Ovary (tissue), 9 donors: Measurements from ENCODE around the gene KCND3. TPM values are rescaled to one million over a fixed set of nuclear protein-coding genes. Genes with fewer than 3 reads are reported as not detected.

ENCODE experiments used
- DNase-seq, 5 donors: peaks; one replicate each; pipeline ENCODE4 v3.0.0-alpha.2; 2019 to 2020
- H3K27ac ChIP-seq, 2 donors: fragments of 200-600 bp; one replicate each; pipeline versions ENCODE4 v1.5.1 to v1.8.0; 2019 to 2022
- H3K27me3 ChIP-seq: fragments of 200-600 bp; one replicate; pipeline ENCODE4 v1.8.0; 2022
- H3K36me3 ChIP-seq: fragments of 200-600 bp; sonication (generic); one replicate; pipeline ENCODE4 v1.5.1; 2019
- H3K4me1 ChIP-seq: one replicate; pipeline ENCODE4 v1.8.1; 2013; ENCODE audit warnings: mild to moderate bottlenecking, moderate library complexity; ENCODE audit not compliant: insufficient read depth
- H3K4me3 ChIP-seq: fragments of 200-600 bp; sonication (generic); one replicate; pipeline ENCODE4 v1.5.1; 2017
- H3K9me3 ChIP-seq, 2 donors: fragments of 200-600 bp in 1 of 2; sonication (generic) in 1 of 2; one replicate each; pipeline versions ENCODE4 v1.5.1 to v1.8.1; 2013 to 2019; ENCODE audit warnings: mild to moderate bottlenecking in 1 of 2, moderate library complexity in 1 of 2
- CTCF ChIP-seq, 3 donors: fragments of 450-650 bp in 2 of 3; fragments of 200-600 bp in 1 of 3; IDR thresholded peaks; one replicate each; pipeline versions ENCODE4 v1.5.1 to v1.8.0; 2016 to 2022; ENCODE audit warnings: antibody characterized with exemption in 3 of 3, mild to moderate bottlenecking in 1 of 3
- EP300 ChIP-seq: sonication (generic); formaldehyde crosslinking; IDR thresholded peaks from one replicate; pipeline ENCODE4 v1.6.1; 2017; ENCODE audit warnings: antibody characterized with exemption
- POLR2A ChIP-seq: fragments of 450-650 bp; IDR thresholded peaks from one replicate; pipeline ENCODE4 v1.6.1; 2017; ENCODE audit warnings: antibody characterized with exemption, mild to moderate bottlenecking, moderate library complexity
- WGBS, 3 donors: extraction: QIAGEN DNeasy Blood & Tissue Kit in 1 of 3; methylation state at CpG; one replicate each; pipeline versions ENCODE4 v1.1.5 to v1.1.7; 2013 to 2017; 5-methylcytosine and 5-hydroxymethylcytosine counted together
- intact Hi-C, 4 donors: fragments of 100-400 bp; cut with DNase I; formaldehyde crosslinking; loops; one replicate each; pipeline versions ENCODE4 v1.11.0 to v1.15.1; 2022 to 2023
- polyA plus RNA-seq, 2 donors: library from polyadenylated mRNA; stranded (reverse); fragments of 200-250 nt in 1 of 2; fragments of 350-450 nt in 1 of 2; fragmentation: Illumina TruSeq in 1 of 2; extraction: RNeasy Lipid Tissue Mini Kit (QIAGEN cat#74804) in 1 of 2; gene quantifications; one replicate each; pipeline ENCODE4 v1.2.3, GENCODE V29; 2013 to 2014
- total RNA-seq, 7 donors: library from RNA; depleted of rRNA in 2 of 7; stranded (reverse); fragments of >200 nt in 2 of 7; fragmentation: NEBNext Ultra II Directional in 3 of 7; extraction: Animal tissue kit (Norgen Biotek cat#: 25700) in 3 of 7; gene quantifications; one replicate each; pipeline versions ENCODE4 v1.1.0 to v1.2.4, GENCODE V29; 2016 to 2023
- donor health status: DM: no; HTN: no; CAD: no; lungs with moderate emphysema.
- donor health status: DM: no; HTN: no; CAD: no.
- donor health status: Bipolar disorder and iron deficiency.
- donor health status: DM: yes; HTN: yes; CAD: no.
- donor health status: DM: no; HTN: no; CAD: no.
- donor health status: DM: yes; HTN: yes; CAD: no.

Gene KCND3
- total and polyA plus RNA-seq, 9 donors = 0.15 to 6.5 (median 0.60) TPM

GRCh38 chr1:111850109-111850508 lies 139.4 kb downstream of the KCND3 start:
- WGBS, 3 donors = 44 to 61% (median 60%) methylated on average over 2 of the region's 2 CpGs
- DNase-seq = no peak

GRCh38 chr1:111848852-111849545 lies 140.5 kb downstream of the KCND3 start:
- no peak for TF ChIP-seq EP300
- Histone ChIP-seq H3K27ac (no peak overlapping the region), H3K27me3 (no peaks in the 10 kb centered on the region), H3K9me3 (no peaks in the 10 kb centered on the region), H3K4me3 (no peak overlapping the region), H3K36me3 (no peaks in the 10 kb centered on the region), H3K4me1 (no peaks in the 10 kb centered on the region)
- no peak for DNase-seq
- intact Hi-C loops = no loop called here
- WGBS, 3 donors = 32 to 41% (median 35%) methylated on average over 7 of the region's 7 CpGs

More at GRCh38 chr1:111850109-111850508, 139.4 kb downstream of the KCND3 start:
- no peaks in the 10 kb centered on the region for H3K36me3 ChIP-seq
- H3K9me3 ChIP-seq = no peaks in the 10 kb centered on the region
- H3K4me1 ChIP-seq = no peaks in the 10 kb centered on the region
- H3K4me3 ChIP-seq = no peak overlapping the region
- TF ChIP-seq POLR2A (no peak), EP300 (no peak), CTCF (IDR thresholded peaks at IDR 0.05) (no peak)
- H3K27me3 ChIP-seq = no peaks in the 10 kb centered on the region
- intact Hi-C loops = no loop called here
- no peak overlapping the region for H3K27ac ChIP-seq

- H3K4me1 ChIP-seq = no peaks in the 10 kb centered on the region
- intact Hi-C loops = no loop called here
- no peaks in the 10 kb centered on the region for H3K27me3 ChIP-seq
- H3K27ac ChIP-seq = no peak overlapping the region
- DNase-seq = no peak
- H3K9me3 ChIP-seq = no peaks in the 10 kb centered on the region
- H3K4me3 ChIP-seq = no peak overlapping the region
- WGBS, 3 donors = 74 to 81% (median 78%) methylated on average over 10 of the region's 10 CpGs
- no peaks in the 10 kb centered on the region for H3K36me3 ChIP-seq
- TF ChIP-seq POLR2A = no peak
- TF ChIP-seq EP300 = no peak
- TF ChIP-seq CTCF (IDR thresholded peaks at IDR 0.05) = no peak
These were observed 142.0 kb downstream of the KCND3 start for GRCh38 chr1:111847466-111847865.

GRCh38 chr1:111846842-111847241 lies 142.6 kb downstream of the KCND3 start:
- no peak overlapping the region for H3K4me3 ChIP-seq
- H3K36me3 ChIP-seq = no peaks in the 10 kb centered on the region
- DNase-seq = no peak
- intact Hi-C loops = no loop called here
- H3K4me1 ChIP-seq = no peaks in the 10 kb centered on the region
- H3K27ac ChIP-seq = no peak overlapping the region
- no peaks in the 10 kb centered on the region for H3K27me3 ChIP-seq
- WGBS, 3 donors = 71 to 79% (median 77%) methylated on average over 8 of the region's 8 CpGs
- TF ChIP-seq POLR2A = no peak
- TF ChIP-seq EP300 = no peak
- no peak for TF ChIP-seq CTCF (IDR thresholded peaks at IDR 0.05)
- H3K9me3 ChIP-seq = no peaks in the 10 kb centered on the region

GRCh38 chr1:111843177-111843576 lies 146.3 kb downstream of the KCND3 start:
- Histone ChIP-seq H3K4me3 (no peak overlapping the region), H3K27ac (no peak overlapping the region), H3K4me1 (no peaks in the 10 kb centered on the region), H3K9me3 (no peaks in the 10 kb centered on the region), H3K36me3 (no peaks in the 10 kb centered on the region), H3K27me3 (no peaks in the 10 kb centered on the region)
- intact Hi-C loops = no loop called here
- no peak for DNase-seq
- whole genome bisulfite sequencing, 3 donors = 51 to 55% (median 53%) methylated on average over 2 of the region's 2 CpGs
- TF ChIP-seq EP300 (no peak), CTCF (IDR thresholded peaks at IDR 0.05) (no peak), POLR2A (no peak)
